SK-N-SH (cell line): ENCODE data around the gene DDC. TPM values are rescaled to one million over a fixed set of nuclear protein-coding genes. Genes with fewer than 3 reads are reported as not detected.

Experiments
- CTCF ChIA-PET: fragments of 300-600, 350-600 bp; formaldehyde crosslinking; extraction: SDS; loops from one replicate; lab custom pipeline; 2021; lab: Yijun Ruan, JAX
- POLR2A ChIA-PET: fragments of 350-600 bp; sonication (Branson Sonifier 250); formaldehyde crosslinking; extraction: SDS; loops from one replicate; lab custom pipeline; 2020; ENCODE audit warnings: antibody characterized with exemption, inconsistent platforms; lab: Yijun Ruan, JAX
- DNase-seq: peaks from one replicate; pipeline ENCODE4 v3.0.0; 2012
- H2AFZ ChIP-seq: fragments of 200-600 bp; sonication (generic); 2 replicates; pipeline ENCODE4 v1.8.1; 2016; ENCODE audit warnings: antibody characterized with exemption, mild to moderate bottlenecking, low read depth
- H3F3A ChIP-seq: fragments of 200-600 bp; sonication (generic); replicated peaks from 2 replicates; pipeline ENCODE3; 2016; ENCODE audit warnings: antibody characterized with exemption, mild to moderate bottlenecking; ENCODE audit not compliant: insufficient read depth
- H3K27ac ChIP-seq, 2 experiments: fragments of 200-500 bp in 1 of 2; fragments of 200-600 bp in 1 of 2; sonication (Bioruptor generic) in 1 of 2; sonication (generic), shearing (Covaris generic) in 1 of 2; 2 replicates each; pipeline versions ENCODE4 v1.5.1 to v1.6.1; 2014 to 2016; ENCODE audit warnings: low read depth in 2 of 2, inconsistent platforms in 1 of 2, low read length in 1 of 2, mild to moderate bottlenecking in 1 of 2, mixed read lengths in 1 of 2
- H3K27me3 ChIP-seq: fragments of 200-600 bp; sonication (generic), shearing (Covaris generic); 2 replicates; pipeline ENCODE4 v1.6.1; 2016; ENCODE audit warnings: mixed run types; ENCODE audit not compliant: insufficient read depth
- H3K36me3 ChIP-seq, 2 experiments: fragments of 200-500 bp in 1 of 2; fragments of 200-600 bp in 1 of 2; sonication (Bioruptor generic) in 1 of 2; sonication (generic) in 1 of 2; replicated peaks in 1 of 2; 2 replicates each; pipeline versions ENCODE3 to v1.5.1; 2014 to 2016; ENCODE audit warnings: low read length in 1 of 2, mild to moderate bottlenecking in 1 of 2; ENCODE audit not compliant: insufficient read depth in 2 of 2, control insufficient read depth in 1 of 2
- H3K4me1 ChIP-seq, 2 experiments: fragments of 200-500 bp in 1 of 2; fragments of 200-600 bp in 1 of 2; sonication (Bioruptor generic) in 1 of 2; sonication (generic), shearing (Covaris generic) in 1 of 2; 2 replicates each; pipeline versions ENCODE4 v1.5.1 to v1.6.1; 2014 to 2016; ENCODE audit warnings: low read depth in 1 of 2, low read length in 1 of 2, mixed run types in 1 of 2; ENCODE audit not compliant: insufficient read depth in 2 of 2, control insufficient read depth in 1 of 2
- H3K4me2 ChIP-seq: fragments of 200-600 bp; sonication (generic), shearing (Covaris generic); 2 replicates; pipeline ENCODE4 v1.6.1; 2017; ENCODE audit warnings: mixed run types
- H3K4me3 ChIP-seq, 2 experiments: fragments of 200-500 bp in 1 of 2; fragments of 200-600 bp in 1 of 2; sonication (Bioruptor generic) in 1 of 2; sonication (generic), shearing (Covaris generic) in 1 of 2; 2 replicates each; pipeline versions ENCODE4 v1.5.1 to v1.8.1; 2014 to 2016; ENCODE audit warnings: low read depth in 2 of 2, inconsistent platforms in 1 of 2, low read length in 1 of 2, mild to moderate bottlenecking in 1 of 2, mixed read lengths in 1 of 2, moderate library complexity in 1 of 2
- H3K79me2 ChIP-seq: fragments of 200-600 bp; sonication (generic); 2 replicates; pipeline ENCODE4 v1.8.1; 2017; ENCODE audit warnings: mild to moderate bottlenecking; ENCODE audit not compliant: insufficient read depth
- H3K9ac ChIP-seq: fragments of 200-600 bp; sonication (generic); 2 replicates; pipeline ENCODE4 v1.6.1; 2017; ENCODE audit warnings: mixed run types
- H3K9me2 ChIP-seq: fragments of 200-600 bp; sonication (generic); 2 replicates; pipeline ENCODE4 v1.6.1; 2017; ENCODE audit warnings: mixed run types
- H3K9me3 ChIP-seq: fragments of 200-600 bp; sonication (generic); 2 replicates; pipeline ENCODE4 v1.6.1; 2017; ENCODE audit warnings: mixed run types, mild to moderate bottlenecking, moderate library complexity
- H4K20me1 ChIP-seq: fragments of 200-600 bp; sonication (generic); 2 replicates; pipeline ENCODE4 v1.6.1; 2017; ENCODE audit warnings: mild to moderate bottlenecking, mixed run types; ENCODE audit not compliant: insufficient read depth
- ELF1 ChIP-seq: IDR thresholded peaks from 2 replicates; pipeline ENCODE4 v1.4.0; 2012
- EZH2phosphoT487 ChIP-seq: fragments of 200-600 bp; sonication (generic); IDR thresholded peaks from 2 replicates; pipeline ENCODE4 v1.6.1; 2017; ENCODE audit warnings: low read depth, mixed run types, mild to moderate bottlenecking, antibody characterized with exemption, moderate library complexity, borderline replicate concordance
- FOXM1 ChIP-seq: IDR thresholded peaks from 2 replicates; pipeline ENCODE4 v1.4.0; 2012; ENCODE audit warnings: low read depth, mild to moderate bottlenecking
- GABPA ChIP-seq: IDR thresholded peaks from 2 replicates; pipeline ENCODE4 v1.4.0; 2012; ENCODE audit warnings: low read depth, mild to moderate bottlenecking
- JUND ChIP-seq: IDR thresholded peaks from 2 replicates; pipeline ENCODE4 v1.4.0; 2012
- MEF2A ChIP-seq: IDR thresholded peaks from 2 replicates; pipeline ENCODE4 v1.4.0; 2012; ENCODE audit warnings: low read depth, borderline replicate concordance
- MXI1 ChIP-seq: IDR thresholded peaks from 2 replicates; pipeline ENCODE4 v1.6.1; 2012; ENCODE audit warnings: mild to moderate bottlenecking, low read depth, low read length, improper control_type of control experiment
- NFIC ChIP-seq: IDR thresholded peaks from 2 replicates; pipeline ENCODE4 v1.4.0; 2012; ENCODE audit warnings: borderline replicate concordance
- NRF1 ChIP-seq: IDR thresholded peaks from 2 replicates; pipeline ENCODE4 v1.6.1; 2012; ENCODE audit warnings: low read depth, mild to moderate bottlenecking, low read length
- RXRA ChIP-seq: IDR thresholded peaks from 2 replicates; pipeline ENCODE4 v1.4.0; 2012; ENCODE audit warnings: low read depth, mild to moderate bottlenecking, borderline replicate concordance
- SMC3 ChIP-seq: IDR thresholded peaks from 2 replicates; pipeline ENCODE4 v1.6.1; 2012; ENCODE audit warnings: low read depth, low read length, improper control_type of control experiment
- TAF1 ChIP-seq: IDR thresholded peaks from 2 replicates; pipeline ENCODE4 v1.6.1; 2012; ENCODE audit warnings: low read depth, mild to moderate bottlenecking, low read length, moderate library complexity, borderline replicate concordance
- WGBS: methylation state at CpG from one replicate; pipeline ENCODE4 v1.1.6; 2017; ENCODE audit warnings: low lambda C conversion rate; 5-methylcytosine and 5-hydroxymethylcytosine counted together
- polyA plus RNA-seq, 3 experiments: library from polyadenylated mRNA; depleted of rRNA; stranded (reverse); fragments of >200 nt; gene quantifications; 2 replicates each; pipeline ENCODE4 v1.2.3, GENCODE V29; 2012
- TF ChIP-seq, protein P1 (sequence below): fragments of 150-350 bp; IDR thresholded peaks from 2 replicates; pipeline ENCODE4 v1.6.1; 2016; ENCODE audit warnings: mild to moderate bottlenecking, low read depth, low read length
- TF ChIP-seq, protein P2 (sequence below): IDR thresholded peaks from 2 replicates; pipeline ENCODE4 v1.4.0; 2012; ENCODE audit warnings: low read depth
- TF ChIP-seq, protein P3 (sequence below): IDR thresholded peaks from 2 replicates; pipeline ENCODE4 v1.6.1; 2012; ENCODE audit warnings: mild to moderate bottlenecking, low read depth, low read length, moderate library complexity
- TF ChIP-seq, protein P4 (sequence below): IDR thresholded peaks from 2 replicates; pipeline ENCODE4; 2012
- TF ChIP-seq, protein P5 (sequence below): IDR thresholded peaks from 2 replicates; pipeline ENCODE4 v1.4.0; 2012; ENCODE audit warnings: low read depth, borderline replicate concordance
- TF ChIP-seq, protein P6 (sequence below): fragments of 200-600 bp; sonication (generic); IDR thresholded peaks from 2 replicates; pipeline ENCODE4 v1.6.1; 2017; ENCODE audit warnings: antibody characterized with exemption, mild to moderate bottlenecking, moderate library complexity

The DDC gene
- polyA plus RNA-seq, 1 of the 3 experiments (the other 2 are of a cell fraction): 1.8 TPM

DNA sequence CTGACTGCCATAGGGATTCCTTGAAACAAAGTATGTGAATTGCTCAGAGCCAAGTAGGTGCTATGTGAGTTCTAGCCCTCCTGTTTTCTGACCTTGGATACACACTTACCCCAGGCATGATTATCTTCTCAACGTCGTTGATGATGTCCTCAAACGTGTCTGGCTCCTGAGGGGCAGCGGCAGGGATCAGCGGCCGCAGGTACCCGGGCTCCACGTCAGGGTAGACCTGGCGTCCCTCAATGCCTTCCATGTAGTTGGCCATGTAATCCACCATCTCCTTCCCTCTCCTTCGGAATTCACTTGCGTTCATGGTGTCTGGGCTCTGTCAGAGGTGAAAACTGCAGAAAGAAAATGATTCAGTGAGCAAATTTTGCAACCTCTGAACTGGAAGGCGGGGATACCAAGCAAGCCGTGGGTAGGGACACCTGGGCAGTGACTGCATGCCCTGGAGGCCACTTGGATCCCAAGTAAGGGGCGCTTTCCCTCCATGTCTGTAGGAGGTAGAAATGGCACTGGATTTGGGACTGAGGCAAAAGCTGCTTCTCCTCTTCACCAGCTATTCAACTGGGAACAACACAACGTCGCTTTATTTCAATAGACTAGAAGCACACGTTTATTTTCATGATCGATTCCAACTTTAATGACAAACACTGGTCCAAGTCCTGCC, 21.3 kb downstream of the DDC start:
- CTCF ChIA-PET: interaction anchor here (0.8 to 1.4 kb wide), 4 partner anchors 12 to 69 kb away, joined by 3 to 6 read pairs (median 4); no protein-coding TSS in a partner anchor
- TF ChIP-seq MXI1 (no peak), MEF2A (no peak), JUND (no peak), GABPA (no peak), RXRA (no peak), FOXM1 (no peak), TAF1 (no peak), NRF1 (no peak), ELF1 (no peak), EZH2phosphoT487 (no peak), SMC3 (no peak), NFIC (no peak)
- TF ChIP-seq, protein P1, sequence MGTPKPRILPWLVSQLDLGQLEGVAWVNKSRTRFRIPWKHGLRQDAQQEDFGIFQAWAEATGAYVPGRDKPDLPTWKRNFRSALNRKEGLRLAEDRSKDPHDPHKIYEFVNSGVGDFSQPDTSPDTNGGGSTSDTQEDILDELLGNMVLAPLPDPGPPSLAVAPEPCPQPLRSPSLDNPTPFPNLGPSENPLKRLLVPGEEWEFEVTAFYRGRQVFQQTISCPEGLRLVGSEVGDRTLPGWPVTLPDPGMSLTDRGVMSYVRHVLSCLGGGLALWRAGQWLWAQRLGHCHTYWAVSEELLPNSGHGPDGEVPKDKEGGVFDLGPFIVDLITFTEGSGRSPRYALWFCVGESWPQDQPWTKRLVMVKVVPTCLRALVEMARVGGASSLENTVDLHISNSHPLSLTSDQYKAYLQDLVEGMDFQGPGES: no peak
- TF ChIP-seq, protein P2, sequence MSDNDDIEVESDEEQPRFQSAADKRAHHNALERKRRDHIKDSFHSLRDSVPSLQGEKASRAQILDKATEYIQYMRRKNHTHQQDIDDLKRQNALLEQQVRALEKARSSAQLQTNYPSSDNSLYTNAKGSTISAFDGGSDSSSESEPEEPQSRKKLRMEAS: no peak
- TF ChIP-seq, protein P3, sequence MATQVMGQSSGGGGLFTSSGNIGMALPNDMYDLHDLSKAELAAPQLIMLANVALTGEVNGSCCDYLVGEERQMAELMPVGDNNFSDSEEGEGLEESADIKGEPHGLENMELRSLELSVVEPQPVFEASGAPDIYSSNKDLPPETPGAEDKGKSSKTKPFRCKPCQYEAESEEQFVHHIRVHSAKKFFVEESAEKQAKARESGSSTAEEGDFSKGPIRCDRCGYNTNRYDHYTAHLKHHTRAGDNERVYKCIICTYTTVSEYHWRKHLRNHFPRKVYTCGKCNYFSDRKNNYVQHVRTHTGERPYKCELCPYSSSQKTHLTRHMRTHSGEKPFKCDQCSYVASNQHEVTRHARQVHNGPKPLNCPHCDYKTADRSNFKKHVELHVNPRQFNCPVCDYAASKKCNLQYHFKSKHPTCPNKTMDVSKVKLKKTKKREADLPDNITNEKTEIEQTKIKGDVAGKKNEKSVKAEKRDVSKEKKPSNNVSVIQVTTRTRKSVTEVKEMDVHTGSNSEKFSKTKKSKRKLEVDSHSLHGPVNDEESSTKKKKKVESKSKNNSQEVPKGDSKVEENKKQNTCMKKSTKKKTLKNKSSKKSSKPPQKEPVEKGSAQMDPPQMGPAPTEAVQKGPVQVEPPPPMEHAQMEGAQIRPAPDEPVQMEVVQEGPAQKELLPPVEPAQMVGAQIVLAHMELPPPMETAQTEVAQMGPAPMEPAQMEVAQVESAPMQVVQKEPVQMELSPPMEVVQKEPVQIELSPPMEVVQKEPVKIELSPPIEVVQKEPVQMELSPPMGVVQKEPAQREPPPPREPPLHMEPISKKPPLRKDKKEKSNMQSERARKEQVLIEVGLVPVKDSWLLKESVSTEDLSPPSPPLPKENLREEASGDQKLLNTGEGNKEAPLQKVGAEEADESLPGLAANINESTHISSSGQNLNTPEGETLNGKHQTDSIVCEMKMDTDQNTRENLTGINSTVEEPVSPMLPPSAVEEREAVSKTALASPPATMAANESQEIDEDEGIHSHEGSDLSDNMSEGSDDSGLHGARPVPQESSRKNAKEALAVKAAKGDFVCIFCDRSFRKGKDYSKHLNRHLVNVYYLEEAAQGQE: no peak
- TF ChIP-seq, protein P4, sequence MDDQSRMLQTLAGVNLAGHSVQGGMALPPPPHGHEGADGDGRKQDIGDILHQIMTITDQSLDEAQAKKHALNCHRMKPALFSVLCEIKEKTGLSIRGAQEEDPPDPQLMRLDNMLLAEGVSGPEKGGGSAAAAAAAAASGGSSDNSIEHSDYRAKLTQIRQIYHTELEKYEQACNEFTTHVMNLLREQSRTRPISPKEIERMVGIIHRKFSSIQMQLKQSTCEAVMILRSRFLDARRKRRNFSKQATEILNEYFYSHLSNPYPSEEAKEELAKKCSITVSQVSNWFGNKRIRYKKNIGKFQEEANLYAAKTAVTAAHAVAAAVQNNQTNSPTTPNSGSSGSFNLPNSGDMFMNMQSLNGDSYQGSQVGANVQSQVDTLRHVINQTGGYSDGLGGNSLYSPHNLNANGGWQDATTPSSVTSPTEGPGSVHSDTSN: no peak
- TF ChIP-seq, protein P5, sequence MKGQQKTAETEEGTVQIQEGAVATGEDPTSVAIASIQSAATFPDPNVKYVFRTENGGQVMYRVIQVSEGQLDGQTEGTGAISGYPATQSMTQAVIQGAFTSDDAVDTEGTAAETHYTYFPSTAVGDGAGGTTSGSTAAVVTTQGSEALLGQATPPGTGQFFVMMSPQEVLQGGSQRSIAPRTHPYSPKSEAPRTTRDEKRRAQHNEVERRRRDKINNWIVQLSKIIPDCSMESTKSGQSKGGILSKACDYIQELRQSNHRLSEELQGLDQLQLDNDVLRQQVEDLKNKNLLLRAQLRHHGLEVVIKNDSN: no peak
- TF ChIP-seq, protein P6, sequence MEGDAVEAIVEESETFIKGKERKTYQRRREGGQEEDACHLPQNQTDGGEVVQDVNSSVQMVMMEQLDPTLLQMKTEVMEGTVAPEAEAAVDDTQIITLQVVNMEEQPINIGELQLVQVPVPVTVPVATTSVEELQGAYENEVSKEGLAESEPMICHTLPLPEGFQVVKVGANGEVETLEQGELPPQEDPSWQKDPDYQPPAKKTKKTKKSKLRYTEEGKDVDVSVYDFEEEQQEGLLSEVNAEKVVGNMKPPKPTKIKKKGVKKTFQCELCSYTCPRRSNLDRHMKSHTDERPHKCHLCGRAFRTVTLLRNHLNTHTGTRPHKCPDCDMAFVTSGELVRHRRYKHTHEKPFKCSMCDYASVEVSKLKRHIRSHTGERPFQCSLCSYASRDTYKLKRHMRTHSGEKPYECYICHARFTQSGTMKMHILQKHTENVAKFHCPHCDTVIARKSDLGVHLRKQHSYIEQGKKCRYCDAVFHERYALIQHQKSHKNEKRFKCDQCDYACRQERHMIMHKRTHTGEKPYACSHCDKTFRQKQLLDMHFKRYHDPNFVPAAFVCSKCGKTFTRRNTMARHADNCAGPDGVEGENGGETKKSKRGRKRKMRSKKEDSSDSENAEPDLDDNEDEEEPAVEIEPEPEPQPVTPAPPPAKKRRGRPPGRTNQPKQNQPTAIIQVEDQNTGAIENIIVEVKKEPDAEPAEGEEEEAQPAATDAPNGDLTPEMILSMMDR: no peak
- no peak overlapping the region for H3K4me3 ChIP-seq
- POLR2A ChIA-PET: interaction anchor here (1.0 to 1.5 kb wide), 2 partner anchors 15 to 17 kb away, joined by 3 to 5 read pairs; no protein-coding TSS in a partner anchor
- peaks cover 25% of the 10 kb centered on the region; the same call in 1 of the 2 replicates for H3K27me3 ChIP-seq
- peaks cover 0 to 4% of the 10 kb centered on the region in 2 experiments for H3K36me3 ChIP-seq
- 0 out of 2 replicates have a peak, but pooled peaks cover 3% of the 10 kb centered on the region for H4K20me1 ChIP-seq
- H3F3A ChIP-seq: no peaks in the 10 kb centered on the region
- peaks cover 0 to 68% of the 10 kb centered on the region in 2 experiments; a peak in 2 of 4 replicates for H3K4me1 ChIP-seq
- no peak for DNase-seq
- no peak overlapping the region for H3K9ac ChIP-seq
- H3K27ac ChIP-seq: peak overlapping the region in 1 of 2 experiments; percentile 99; a peak in 2 of 4 replicates
- no peak overlapping the region for H3K4me2 ChIP-seq
- 74% methylated on average over 18 of the region's 18 CpGs for WGBS
- no peak overlapping the region for H2AFZ ChIP-seq
- no peaks in the 10 kb centered on the region for H3K9me2 ChIP-seq
- no peaks in the 10 kb centered on the region for H3K9me3 ChIP-seq
- no peaks in the 10 kb centered on the region for H3K79me2 ChIP-seq
